Measurements from ENCODE around the gene TIAM1. TPM values are rescaled to one million over a fixed set of nuclear protein-coding genes. Genes with fewer than 3 reads are reported as not detected.

TIAM1 gene
- total RNA-seq, 4 donors from 2014 or later, result 2.6 to 11.0 (median 6.9) TPM

DNA sequence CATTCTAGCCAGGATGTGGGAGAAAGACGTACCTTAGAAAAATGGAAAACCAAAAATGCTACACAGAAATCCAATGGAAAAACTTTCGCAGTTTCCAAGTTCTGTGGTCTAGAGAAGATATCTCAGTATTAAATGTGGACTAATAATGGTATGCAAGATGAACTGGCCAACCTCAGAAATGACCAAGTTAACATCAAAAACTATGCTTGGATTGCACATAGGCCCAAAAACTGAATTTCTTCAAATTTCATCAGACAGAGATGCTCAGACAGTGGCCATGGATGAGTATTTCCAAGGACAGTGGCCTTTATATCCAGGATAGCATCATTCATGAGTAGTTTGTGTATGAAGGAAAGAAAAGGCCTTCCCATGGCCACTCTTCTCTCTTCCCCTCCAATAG lies 132.2 kb downstream of the TIAM1 start:
- no peak overlapping the region for H3K27ac ChIP-seq
- 83 to 94% methylated on average over 1 to 2 of the region's 2 CpGs for WGBS, 2 donors (ENCODE audit: low coverage in 1 of 2)
- no peaks in the 10 kb centered on the region for H3K27me3 ChIP-seq

DNA sequence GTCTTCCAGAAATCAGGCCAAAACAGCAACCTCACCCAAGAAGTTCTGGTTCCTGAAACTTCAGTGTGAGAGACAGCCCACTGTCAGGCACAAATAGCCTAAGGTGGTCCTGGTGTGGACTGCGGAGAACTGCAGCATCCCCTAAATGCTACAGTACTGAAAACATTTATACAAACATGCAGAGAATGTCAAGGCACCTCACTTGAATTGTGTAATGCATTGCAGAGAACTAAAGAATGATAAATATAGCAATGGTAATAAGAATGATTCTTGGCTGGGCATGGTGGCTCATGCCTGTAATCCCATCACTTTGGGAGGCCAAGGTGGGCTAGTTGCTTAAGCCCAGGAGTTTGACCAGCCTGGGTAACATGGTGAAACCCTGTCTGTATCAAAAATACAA lies 138.6 kb downstream of the TIAM1 start:
- H3K27ac ChIP-seq, result no peak overlapping the region
- no peak for ATAC-seq

More for the DNA sequence above, 132.2 kb downstream of the TIAM1 start:
- H3K9me3 ChIP-seq, result no peaks in the 10 kb centered on the region
- TF ChIP-seq POLR2AphosphoS5 (IDR thresholded peaks at IDR 0.05), result no peak
- TF ChIP-seq, protein P1, sequence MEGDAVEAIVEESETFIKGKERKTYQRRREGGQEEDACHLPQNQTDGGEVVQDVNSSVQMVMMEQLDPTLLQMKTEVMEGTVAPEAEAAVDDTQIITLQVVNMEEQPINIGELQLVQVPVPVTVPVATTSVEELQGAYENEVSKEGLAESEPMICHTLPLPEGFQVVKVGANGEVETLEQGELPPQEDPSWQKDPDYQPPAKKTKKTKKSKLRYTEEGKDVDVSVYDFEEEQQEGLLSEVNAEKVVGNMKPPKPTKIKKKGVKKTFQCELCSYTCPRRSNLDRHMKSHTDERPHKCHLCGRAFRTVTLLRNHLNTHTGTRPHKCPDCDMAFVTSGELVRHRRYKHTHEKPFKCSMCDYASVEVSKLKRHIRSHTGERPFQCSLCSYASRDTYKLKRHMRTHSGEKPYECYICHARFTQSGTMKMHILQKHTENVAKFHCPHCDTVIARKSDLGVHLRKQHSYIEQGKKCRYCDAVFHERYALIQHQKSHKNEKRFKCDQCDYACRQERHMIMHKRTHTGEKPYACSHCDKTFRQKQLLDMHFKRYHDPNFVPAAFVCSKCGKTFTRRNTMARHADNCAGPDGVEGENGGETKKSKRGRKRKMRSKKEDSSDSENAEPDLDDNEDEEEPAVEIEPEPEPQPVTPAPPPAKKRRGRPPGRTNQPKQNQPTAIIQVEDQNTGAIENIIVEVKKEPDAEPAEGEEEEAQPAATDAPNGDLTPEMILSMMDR (IDR thresholded peaks at IDR 0.05), result no peak
- TF ChIP-seq EP300 (IDR thresholded peaks at IDR 0.05), result no peak
- TF ChIP-seq POLR2A (IDR thresholded peaks at IDR 0.05), result no peak
- H3K36me3 ChIP-seq, result no peaks in the 10 kb centered on the region
- ATAC-seq, result no peak
- H3K4me3 ChIP-seq, result no peak overlapping the region
- H3K4me1 ChIP-seq, result no peaks in the 10 kb centered on the region

DNA sequence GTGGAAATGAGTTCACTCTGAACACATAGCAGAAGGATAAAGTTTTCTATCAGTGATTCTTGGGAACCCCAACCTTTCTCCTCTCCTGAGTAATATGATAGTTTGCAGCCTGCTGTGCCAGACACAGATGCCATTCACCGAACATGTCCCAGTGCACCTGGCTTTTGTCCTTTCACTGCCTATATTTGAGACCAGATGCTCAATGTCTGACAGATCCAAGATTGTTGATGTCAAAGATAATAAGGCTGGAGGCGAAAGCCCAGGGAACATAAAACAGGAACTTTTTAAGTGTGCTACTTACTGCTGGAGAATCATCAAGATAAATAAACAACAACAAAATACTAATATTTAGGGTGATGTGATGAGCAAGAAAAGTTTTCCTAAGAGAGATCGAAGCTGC lies 139.3 kb downstream of the TIAM1 start:
- Histone ChIP-seq H3K36me3 (no peaks in the 10 kb centered on the region), H3K4me1 (no peaks in the 10 kb centered on the region), H3K4me3 (no peak overlapping the region), H3K27ac (no peak overlapping the region), H3K9me3 (no peaks in the 10 kb centered on the region), H3K27me3 (no peaks in the 10 kb centered on the region)
- WGBS, 2 donors (ENCODE audit: low coverage in 1 of 2), result 63 to 75% methylated on average over 3 of the region's 3 CpGs
- ATAC-seq, result no peak
- TF ChIP-seq POLR2A (IDR thresholded peaks at IDR 0.05) (no peak), EP300 (IDR thresholded peaks at IDR 0.05) (no peak), POLR2AphosphoS5 (IDR thresholded peaks at IDR 0.05) (no peak)
- TF ChIP-seq, protein P1 (IDR thresholded peaks at IDR 0.05), result no peak

More for the DNA sequence above, 138.6 kb downstream of the TIAM1 start:
- H3K4me3 ChIP-seq, result no peak overlapping the region
- H3K36me3 ChIP-seq, result no peaks in the 10 kb centered on the region
- TF ChIP-seq, protein P1 (IDR thresholded peaks at IDR 0.05), result no peak
- TF ChIP-seq EP300 (IDR thresholded peaks at IDR 0.05), result no peak
- no peak for TF ChIP-seq POLR2A (IDR thresholded peaks at IDR 0.05)
- no peak for TF ChIP-seq POLR2AphosphoS5 (IDR thresholded peaks at IDR 0.05)
- no peaks in the 10 kb centered on the region for H3K9me3 ChIP-seq
- H3K4me1 ChIP-seq, result no peaks in the 10 kb centered on the region
- H3K27me3 ChIP-seq, result no peaks in the 10 kb centered on the region
- 80 to 83% methylated on average over 1 of the region's 1 CpG for WGBS, 2 donors (ENCODE audit: low coverage in 1 of 2)

DNA sequence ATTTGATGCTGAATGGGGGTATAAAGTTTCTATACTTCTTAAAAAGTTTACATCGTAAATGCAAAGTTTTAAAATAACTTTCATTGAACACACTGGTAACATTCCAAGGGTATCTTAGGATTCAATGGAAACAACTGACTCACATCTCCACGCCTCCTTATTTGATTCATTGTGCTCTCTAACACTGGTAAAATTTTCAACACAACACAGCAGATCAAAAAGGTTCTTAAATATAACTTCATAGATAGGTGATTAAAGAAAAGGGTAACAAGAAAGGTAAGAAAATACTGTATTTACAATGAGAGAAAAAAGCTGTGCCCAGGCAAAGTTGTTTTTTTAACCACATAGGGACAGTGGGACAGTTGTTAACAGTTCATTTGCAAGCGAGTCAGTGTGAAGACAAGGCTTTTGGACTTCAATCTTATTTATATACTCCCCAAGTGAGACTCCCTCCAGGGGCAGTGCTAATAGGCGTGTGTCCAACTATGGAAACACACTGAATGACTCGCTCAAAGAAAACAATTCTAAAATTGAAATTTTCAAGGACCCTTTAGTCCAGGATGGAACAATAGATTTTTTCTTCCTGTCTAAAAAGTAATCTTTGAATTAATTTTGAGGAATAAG lies 140.5 kb downstream of the TIAM1 start:
- Histone ChIP-seq H3K4me3 (no peak overlapping the region), H3K4me1 (no peaks in the 10 kb centered on the region), H3K27me3 (no peaks in the 10 kb centered on the region), H3K9me3 (no peaks in the 10 kb centered on the region), H3K27ac (no peak overlapping the region), H3K36me3 (no peaks in the 10 kb centered on the region)
- TF ChIP-seq POLR2A (IDR thresholded peaks at IDR 0.05) (no peak), POLR2AphosphoS5 (IDR thresholded peaks at IDR 0.05) (no peak), EP300 (IDR thresholded peaks at IDR 0.05) (no peak)
- TF ChIP-seq, protein P1 (IDR thresholded peaks at IDR 0.05), result no peak
- 64 to 66% methylated on average over 4 to 5 of the region's 5 CpGs for WGBS, 2 donors (ENCODE audit: low coverage in 1 of 2)
- no peak for ATAC-seq

DNA sequence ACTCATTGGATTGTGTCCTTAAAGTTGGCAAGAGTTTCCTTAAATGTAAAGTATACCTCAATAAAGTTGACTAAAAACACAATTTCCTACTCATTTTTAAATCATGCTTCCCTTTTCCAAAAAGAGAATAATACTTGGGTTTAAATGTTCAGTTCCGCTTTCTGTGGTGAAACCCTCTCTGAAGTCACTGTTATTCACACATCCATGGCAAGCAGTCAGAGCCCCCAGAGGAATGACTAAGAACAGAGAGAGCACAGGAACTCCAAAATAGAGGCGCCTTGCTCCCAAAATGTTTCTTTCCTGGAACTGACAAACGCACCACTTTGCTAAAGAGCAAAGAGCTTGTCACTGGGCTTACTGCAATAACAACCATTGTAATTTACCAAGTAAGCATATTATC lies 142.5 kb downstream of the TIAM1 start:
- no peaks in the 10 kb centered on the region for H3K9me3 ChIP-seq
- peaks cover 7% of the 10 kb centered on the region for H3K27me3 ChIP-seq
- H3K4me3 ChIP-seq, result no peak overlapping the region
- 37 to 69% methylated on average over 3 of the region's 3 CpGs for WGBS, 2 donors (ENCODE audit: low coverage in 1 of 2)
- ATAC-seq, result peak; percentile 93
- TF ChIP-seq EP300 (IDR thresholded peaks at IDR 0.05) (no peak), POLR2A (IDR thresholded peaks at IDR 0.05) (no peak), POLR2AphosphoS5 (IDR thresholded peaks at IDR 0.05) (peak; percentile 15)
- TF ChIP-seq, protein P1 (IDR thresholded peaks at IDR 0.05), result no peak
- H3K27ac ChIP-seq, result peak overlapping the region in 3 of 4 donors; percentile 28 to 68 (median 68)
- H3K4me1 ChIP-seq, result no peaks in the 10 kb centered on the region
- no peaks in the 10 kb centered on the region for H3K36me3 ChIP-seq

Measured in gastroesophageal sphincter (tissue), 4 donors.